Right lobe of liver (tissue), 6 donors: ENCODE measurements around the gene PXK. TPM values are rescaled to one million over a fixed set of nuclear protein-coding genes. Genes with fewer than 3 reads are reported as not detected.
A peak's percentile ranks its signal among the peaks of the same experiment; 100 is the strongest.
"Not testable (repeated sequence)": the region's sequence is repeated elsewhere in the genome, so short reads cannot be mapped to it uniquely, and the experiment has no call there.

Source experiments
- ATAC-seq, 4 donors: fragments of 200-7000 bp; cut with Tn5 transposase; one replicate each; pipeline ENCODE4 v1.9.1; 2020; ENCODE audit warnings: mild to moderate bottlenecking in 4 of 4, moderate library complexity in 4 of 4
- DNase-seq, 3 donors: peaks; one replicate each; pipeline ENCODE4 v3.0.0-alpha.2; 2020
- H3K27ac ChIP-seq, 3 donors: fragments of 200-600 bp; one replicate each; pipeline ENCODE4 v1.8.0; 2022
- H3K27me3 ChIP-seq, 2 donors: fragments of 200-600 bp; one replicate each; pipeline ENCODE4 v1.8.0; 2022
- H3K36me3 ChIP-seq, 4 donors: fragments of 200-600 bp; sonication (generic) in 1 of 4; one replicate each; pipeline versions ENCODE4 v1.5.1 to v1.8.0; 2017 to 2022; ENCODE audit warnings: control low read depth in 1 of 4
- H3K4me1 ChIP-seq, 4 donors: fragments of 200-600 bp; sonication (generic) in 1 of 4; one replicate each; pipeline versions ENCODE4 v1.5.1 to v1.8.0; 2017 to 2022; ENCODE audit warnings: control low read depth in 1 of 4
- H3K4me3 ChIP-seq, 3 donors: fragments of 200-600 bp; one replicate each; pipeline ENCODE4 v1.8.0; 2022
- H3K9me3 ChIP-seq, 4 donors: fragments of 200-600 bp; sonication (generic) in 1 of 4; one replicate each; pipeline versions ENCODE4 v1.5.1 to v1.8.0; 2017 to 2022; ENCODE audit warnings: control low read depth in 1 of 4
- CTCF ChIP-seq, 4 donors: fragments of 200-600 bp in 3 of 4; fragments of 450-650 bp in 1 of 4; IDR thresholded peaks; one replicate each; pipeline versions ENCODE4 v1.5.1 to v1.8.0; 2016 to 2022; ENCODE audit warnings: antibody characterized with exemption in 4 of 4, mild to moderate bottlenecking in 2 of 4
- POLR2A ChIP-seq: fragments of 450-650 bp; IDR thresholded peaks from one replicate; pipeline ENCODE4 v1.6.1; 2017; ENCODE audit warnings: antibody characterized with exemption, mild to moderate bottlenecking
- WGBS: methylation state at CpG from one replicate; pipeline ENCODE4 v1.1.6; 2018; ENCODE audit warnings: low coverage, low lambda C conversion rate; ENCODE audit not compliant: insufficient coverage; ENCODE audit errors: missing lambda C conversion rate; 5-methylcytosine and 5-hydroxymethylcytosine counted together
- intact Hi-C, 2 donors: fragments of 100-400 bp; cut with DNase I; formaldehyde crosslinking; loops; one replicate each; pipeline versions ENCODE4 v1.11.2 to v1.14.1; 2022
- long read RNA-seq: library from polyadenylated mRNA; unstranded; transcript quantifications from one replicate; pipeline ENCODE4 v2.0.0, GENCODE V29; 2019
- total RNA-seq, 6 experiments: library from RNA; depleted of rRNA in 2 of 6; stranded (reverse); fragments of >200 nt in 2 of 6; fragmentation: NEBNext Ultra II Directional in 3 of 6; extraction: Animal tissue kit (Norgen Biotek cat#: 25700) in 3 of 6; gene quantifications; one replicate each; pipeline versions ENCODE4 v1.1.0 to v1.2.4, GENCODE V29; 2016 to 2023
- donor health status: DM: no; HTN: yes; CAD: no.
- donor health status: DM: no; HTN: no; CAD: no.
- donor health status: DM: no; HTN: no; CAD: no.
- donor health status: DM: no; HTN: yes; CAD: no.
- donor health status: DM: no; HTN: yes; CAD: no.

Gene PXK
- total RNA-seq, result 10 to 100 TPM in 3 of 6 experiments, 1 to 10 TPM in 3; 6.6 to 19.4 (median 9.6) TPM
- long read RNA-seq, partial matches to known transcripts, result 2 of 4 reads
- long read RNA-seq, other reads (novel, unspliced or antisense), result 1 of 4 reads

GRCh38 chr3:58332575-58333188 lies at the start of gene PXK:
Gene PXK (plus strand): TSS chr3:58332892. CDS start chr3:58332989, 97 bp downstream.
- Histone ChIP-seq H3K4me1 (peaks cover 0 to 21% (median 8%) of the 10 kb centered on the region in 4 donors), H3K36me3 (no peaks in the 10 kb centered on the region), H3K27ac (peak within 1 kb of the TSS in 1 of 3 donors; percentile 47), H3K9me3 (no peaks in the 10 kb centered on the region), H3K4me3 (peak within 1 kb of the TSS; percentile 61 to 70 (median 67)), H3K27me3 (no peaks in the 10 kb centered on the region)
- DNase-seq, result peak; percentile 86 to 89 (median 88)
- intact Hi-C loops, result loop anchor here in 1 of 2 donors (5.0 kb wide), 1 partner anchor 85 kb away; no protein-coding TSS in a partner anchor
- peak; percentile 39 for TF ChIP-seq POLR2A
- no peak for TF ChIP-seq CTCF (IDR thresholded peaks at IDR 0.05)
- WGBS, result 0% methylated on average over 2 of the region's 79 CpGs
- peak; percentile 86 to 96 (median 92) for ATAC-seq

GRCh38 chr3:58285334-58285733 lies 47.4 kb upstream of the PXK start:
- 87% methylated on average over 7 of the region's 7 CpGs for WGBS
- Histone ChIP-seq H3K9me3 (no peaks in the 10 kb centered on the region), H3K36me3 (peaks cover 0 to 65% (median 24%) of the 10 kb centered on the region in 4 donors), H3K27me3 (no peaks in the 10 kb centered on the region), H3K4me3 (no peak overlapping the region), H3K4me1 (no peaks in the 10 kb centered on the region), H3K27ac (no peak overlapping the region)
- no peak for TF ChIP-seq CTCF (IDR thresholded peaks at IDR 0.05)
- no peak for TF ChIP-seq POLR2A
- intact Hi-C loops, result no loop called here
- DNase-seq (no peak), ATAC-seq (no peak)

- Histone ChIP-seq H3K27ac (no peak overlapping the region), H3K36me3 (peaks cover 0 to 45% (median 17%) of the 10 kb centered on the region in 4 donors), H3K4me3 (no peak overlapping the region), H3K27me3 (no peaks in the 10 kb centered on the region), H3K4me1 (no peaks in the 10 kb centered on the region), H3K9me3 (no peaks in the 10 kb centered on the region)
- ATAC-seq, result no peak
- 94% methylated on average over 2 of the region's 6 CpGs for WGBS
- intact Hi-C loops, result no loop called here
- DNase-seq, result no peak
- no peak for TF ChIP-seq POLR2A
Measured at GRCh38 chr3:58287354-58287753, 45.3 kb upstream of the PXK start.

- Histone ChIP-seq H3K36me3 (peaks cover 0 to 38% (median 18%) of the 10 kb centered on the region in 4 donors), H3K4me3 (no peak overlapping the region), H3K9me3 (no peaks in the 10 kb centered on the region), H3K27ac (no peak overlapping the region), H3K27me3 (no peaks in the 10 kb centered on the region), H3K4me1 (no peaks in the 10 kb centered on the region)
- WGBS, result 68% methylated on average over 3 of the region's 4 CpGs
- intact Hi-C loops, result no loop called here
- DNase-seq, result no peak
- no peak for TF ChIP-seq POLR2A
- no peak for TF ChIP-seq CTCF (IDR thresholded peaks at IDR 0.05)
- ATAC-seq, result peak in 2 of 4 donors; percentile 13 to 31
Measured at GRCh38 chr3:58288011-58288728, 44.5 kb upstream of the PXK start.

GRCh38 chr3:58288964-58289613 lies 43.6 kb upstream of the PXK start:
- H3K4me1 ChIP-seq, H3K27me3 ChIP-seq, H3K27ac ChIP-seq, ATAC-seq, intact Hi-C loops, DNase-seq, H3K9me3 ChIP-seq, H3K4me3 ChIP-seq: not testable (repeated sequence)
- 100% methylated on average over 1 of the region's 4 CpGs for WGBS
- H3K36me3 ChIP-seq, result peaks cover 0 to 37% (median 18%) of the 10 kb centered on the region in 4 donors

GRCh38 chr3:58290446-58290845 lies 42.2 kb upstream of the PXK start:
- H3K9me3 ChIP-seq, DNase-seq, H3K4me3 ChIP-seq, H3K4me1 ChIP-seq, H3K27ac ChIP-seq, ATAC-seq, H3K27me3 ChIP-seq: not testable (repeated sequence)
- intact Hi-C loops, result loop anchor here (10.0 kb wide), 2 partner anchors 66 to 286 kb away; partner anchors contain the start of gene FLNB (in 1 of the 2)
- H3K36me3 ChIP-seq, result peaks cover 0 to 27% (median 15%) of the 10 kb centered on the region in 4 donors
- WGBS, result no CpG with 5 or more reads among the region's 33 CpGs
